ENCODE data around the gene PSEN2.
"Not testable (repeated sequence)": the region's sequence is repeated elsewhere in the genome, so short reads cannot be mapped to it uniquely, and the experiment has no call there.

The PSEN2 gene

DNA sequence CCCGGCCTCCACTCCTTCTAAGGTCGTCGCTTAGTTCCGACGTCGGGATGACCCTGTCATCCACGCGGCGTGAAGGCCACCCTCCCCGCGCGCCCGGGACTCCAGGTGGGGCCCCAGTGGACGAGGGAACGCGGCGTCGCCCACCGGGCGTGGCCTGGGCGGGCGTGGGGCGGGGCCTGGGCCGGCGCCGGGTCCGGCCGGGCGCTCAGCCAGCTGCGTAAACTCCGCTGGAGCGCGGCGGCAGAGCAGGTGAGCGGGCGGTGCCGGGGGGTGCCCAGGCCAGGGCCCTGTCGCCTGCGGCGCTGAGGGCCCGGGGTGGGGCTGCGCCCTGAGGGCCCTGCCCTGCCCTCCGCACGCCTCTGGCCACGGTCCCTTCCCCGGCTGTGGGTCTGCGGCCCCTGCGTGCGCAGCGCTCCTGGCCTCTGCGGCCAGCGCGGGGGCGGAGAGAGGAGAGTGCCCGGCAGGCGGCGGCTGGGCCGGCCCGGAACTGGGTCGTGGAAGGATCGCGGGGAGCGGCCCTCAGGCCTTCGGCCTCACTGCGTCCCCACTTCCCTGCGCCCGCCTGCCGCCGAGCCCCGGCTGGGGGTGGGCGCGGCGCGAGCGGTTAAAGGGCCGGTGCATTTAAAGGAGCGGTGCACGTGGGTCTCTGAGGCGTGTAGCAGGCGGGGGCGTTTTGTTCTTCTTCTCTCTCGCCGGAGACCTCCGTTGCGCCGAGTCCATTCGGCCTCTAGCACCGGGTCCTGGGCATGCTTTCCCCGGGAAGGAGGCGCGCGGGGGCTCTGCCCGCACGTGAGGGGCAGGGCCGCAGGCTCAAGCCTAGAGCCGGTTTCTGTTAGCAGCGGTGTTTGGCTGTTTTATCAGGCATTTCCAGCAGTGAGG lies at the start of gene PSEN2:
PSEN2 (plus strand) TSS at position 216 of the 879 bp plus-strand sequence. CDS start 11,292 bp downstream, outside the sequence.
- peak; percentile 44 for DNase-seq (ENCODE audit: low read depth)

- DNase-seq (ENCODE audit: low read depth) = no peak
These were observed 49.3 kb upstream of the PSEN2 start for GRCh38 chr1:226820941-226821718.

DNA sequence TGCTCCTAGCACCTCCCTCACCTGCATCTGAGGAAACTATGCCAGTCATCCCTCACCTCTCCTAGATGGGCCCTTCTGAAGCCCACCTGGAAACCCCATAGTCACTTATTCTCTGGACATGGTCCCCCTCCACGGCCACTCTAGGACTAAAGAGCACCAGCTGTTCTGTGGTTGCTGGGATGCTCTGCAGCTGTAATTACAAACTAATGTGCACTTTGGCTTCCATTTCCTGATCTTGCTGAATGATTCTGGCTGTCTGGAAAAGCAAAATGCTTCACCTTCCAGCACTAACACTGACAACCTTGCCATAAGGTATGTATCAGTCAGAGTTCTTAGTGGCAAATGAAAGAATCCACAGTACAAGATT lies 48.7 kb upstream of the PSEN2 start:
- no peak for DNase-seq (ENCODE audit: low read depth)

DNA sequence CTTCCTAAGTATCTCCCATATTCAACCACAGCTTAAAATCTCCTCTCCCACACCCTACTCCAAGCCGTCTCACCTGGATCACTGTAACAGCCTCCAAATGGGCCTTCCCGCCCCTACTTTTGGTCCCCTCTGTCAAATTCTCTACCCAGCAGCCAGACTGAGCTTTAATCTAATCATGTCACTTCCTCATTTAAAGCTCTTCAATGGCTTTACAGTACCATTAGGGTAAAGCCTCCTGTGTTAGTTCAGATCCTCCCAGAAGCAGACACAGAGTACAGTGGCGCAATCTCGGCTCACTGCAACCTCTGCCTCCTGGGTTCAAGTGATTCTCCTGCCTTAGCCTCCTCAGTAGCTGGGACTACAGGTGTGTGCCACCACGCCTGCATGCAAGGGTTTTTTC lies 46.8 kb upstream of the PSEN2 start:
- no peak for DNase-seq (ENCODE audit: low read depth)

DNA sequence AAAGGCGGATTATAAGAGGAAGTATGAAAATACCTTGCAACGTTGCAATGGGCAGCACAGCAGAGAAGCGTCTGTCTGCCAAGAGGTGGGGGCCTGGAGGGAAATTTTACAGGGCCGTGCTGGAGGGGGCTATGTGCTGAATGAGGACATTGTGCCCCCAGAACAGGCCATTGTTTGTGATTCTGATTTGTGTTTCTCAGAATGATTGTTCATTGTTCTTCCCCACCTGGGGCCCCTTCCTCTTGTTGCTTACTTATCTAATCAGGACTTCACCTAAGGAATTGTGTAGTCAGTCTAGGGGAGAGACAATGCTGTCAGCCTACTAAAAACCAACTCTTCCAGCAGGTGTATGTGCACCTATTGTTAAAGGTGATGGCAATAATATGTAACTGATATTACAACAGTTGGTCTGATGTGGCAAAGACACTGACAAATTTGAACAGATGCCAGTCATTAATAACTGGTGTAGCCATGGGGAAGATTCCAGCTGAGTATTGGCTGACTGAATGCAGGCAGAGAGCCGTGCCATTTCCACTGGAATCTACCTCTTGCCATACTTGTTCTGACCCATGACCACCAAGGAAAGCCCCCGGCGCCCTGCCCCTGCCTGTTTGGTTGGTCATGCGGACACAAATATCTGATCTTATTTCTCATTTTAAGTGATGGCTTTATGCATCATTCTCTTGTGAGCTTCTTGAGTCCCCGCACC lies 45.2 kb upstream of the PSEN2 start:
- DNase-seq (ENCODE audit: low read depth) = no peak

DNA sequence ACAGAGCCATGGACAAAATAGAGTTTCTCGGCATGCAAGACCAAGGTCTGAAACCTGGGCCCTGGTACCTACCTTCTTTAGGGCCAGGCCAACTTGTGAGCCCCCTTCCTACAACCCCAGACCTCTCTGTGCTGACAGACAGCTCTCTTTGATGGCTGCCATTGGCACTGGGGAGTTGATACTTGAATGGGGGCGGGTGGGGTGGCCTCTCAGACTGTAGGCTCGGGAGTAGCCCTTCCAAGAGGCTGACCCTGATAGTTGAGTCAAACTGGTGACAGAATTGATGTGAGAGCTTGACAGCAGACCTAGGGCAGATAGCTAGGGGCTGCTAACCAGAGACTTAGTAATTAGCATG lies 44.7 kb upstream of the PSEN2 start:
- DNase-seq (ENCODE audit: low read depth) = no peak

- no peak for DNase-seq (ENCODE audit: low read depth)
These were observed 43.7 kb upstream of the PSEN2 start for GRCh38 chr1:226826479-226827261.

DNA sequence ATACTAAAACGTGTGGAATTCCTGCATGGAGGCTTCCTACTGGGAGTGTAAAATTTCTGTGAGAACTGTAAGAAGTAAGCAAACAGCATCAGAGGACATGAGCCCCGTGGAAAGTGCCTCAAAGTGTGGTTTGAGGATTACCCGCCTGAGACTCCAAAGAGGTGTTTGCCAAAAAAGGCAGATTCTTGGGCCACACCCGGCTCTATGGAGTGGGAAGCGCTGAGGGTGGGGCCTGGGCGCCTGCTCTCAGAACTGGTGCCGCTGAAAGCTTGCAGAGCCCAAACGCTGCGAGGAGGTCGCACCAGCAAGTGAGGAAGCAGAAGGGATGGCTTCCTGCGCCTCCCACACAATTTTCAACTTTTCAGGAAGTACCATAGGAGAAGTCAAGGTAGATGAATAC lies 43.0 kb upstream of the PSEN2 start:
- no peak for DNase-seq (ENCODE audit: low read depth)

GRCh38 chr1:226827968-226828513 lies 42.4 kb upstream of the PSEN2 start:
- peak; percentile 97 for DNase-seq (ENCODE audit: low read depth)

DNA sequence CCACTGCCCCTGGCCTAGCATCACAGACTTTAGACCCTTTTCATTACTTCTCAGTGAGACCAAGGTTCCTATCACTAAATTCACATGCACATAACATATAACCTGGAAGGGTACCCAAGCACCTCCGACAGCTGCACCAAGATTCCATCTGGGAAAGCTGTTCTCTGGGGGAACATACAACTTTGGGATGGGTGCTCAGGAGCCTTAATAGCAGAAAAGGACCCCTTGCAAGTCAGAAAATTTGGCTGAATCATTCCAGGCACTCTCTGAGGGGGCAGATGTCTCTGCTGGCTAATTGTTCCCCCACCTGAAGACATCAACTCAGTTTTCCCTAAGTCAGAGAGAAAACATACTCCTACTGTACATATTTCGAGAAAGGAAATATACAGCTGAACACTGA lies 41.3 kb upstream of the PSEN2 start:
- no peak for DNase-seq (ENCODE audit: low read depth)

DNA sequence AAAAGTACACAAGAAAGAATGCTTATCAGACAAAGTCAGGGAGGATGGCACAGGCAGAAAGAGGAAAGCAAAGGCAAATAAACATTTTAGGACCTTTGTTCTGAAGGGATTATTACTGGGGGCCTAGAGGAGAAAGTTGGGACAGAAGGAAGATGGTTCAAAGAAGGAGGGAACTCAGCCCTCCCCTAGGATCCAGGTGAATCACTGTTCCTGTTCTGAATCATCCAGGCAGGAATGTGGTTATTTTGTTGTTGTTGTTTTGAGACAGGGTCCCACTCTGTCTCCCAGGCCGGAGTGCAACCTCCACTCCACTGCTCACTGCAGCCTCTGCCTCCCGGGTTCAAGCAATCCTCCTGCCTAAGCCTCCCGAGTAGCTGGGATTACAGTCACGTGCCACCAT lies 38.5 kb upstream of the PSEN2 start:
- DNase-seq (ENCODE audit: low read depth) = no peak

- DNase-seq (ENCODE audit: low read depth) = no peak
These were observed 37.8 kb upstream of the PSEN2 start for GRCh38 chr1:226832613-226833012.

- DNase-seq (ENCODE audit: low read depth) = not testable (repeated sequence)
These were observed 36.2 kb upstream of the PSEN2 start for GRCh38 chr1:226834179-226834578.

GRCh38 chr1:226835396-226835795 lies 35.0 kb upstream of the PSEN2 start:
- not testable (repeated sequence) for DNase-seq (ENCODE audit: low read depth)

- DNase-seq (ENCODE audit: low read depth) = not testable (repeated sequence)
These were observed 32.5 kb upstream of the PSEN2 start for GRCh38 chr1:226837966-226838365.

GRCh38 chr1:226838456-226838855 lies 32.0 kb upstream of the PSEN2 start:
- no peak for DNase-seq (ENCODE audit: low read depth)

DNA sequence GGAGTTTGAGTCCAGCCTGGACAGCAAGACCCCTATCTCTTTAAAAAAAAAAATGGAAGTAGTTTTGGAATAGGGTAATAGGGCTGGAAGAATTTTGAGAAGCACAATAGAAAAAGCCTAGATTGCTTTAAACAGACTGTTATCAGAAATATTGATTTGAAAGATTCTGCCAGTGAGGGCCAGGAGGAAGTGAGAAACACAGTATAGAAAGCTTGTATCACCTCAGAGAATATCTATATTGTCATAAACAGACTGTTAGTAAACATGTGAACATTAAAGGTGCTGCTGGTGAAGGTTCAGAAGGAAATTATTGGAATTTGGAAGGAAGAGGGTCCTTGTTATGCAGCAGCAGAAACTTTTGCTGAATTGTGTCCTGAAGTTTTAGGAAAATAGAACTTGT lies 24.8 kb upstream of the PSEN2 start:
- no peak for DNase-seq (ENCODE audit: low read depth)

- DNase-seq (ENCODE audit: low read depth) = no peak
These were observed 23.6 kb upstream of the PSEN2 start for GRCh38 chr1:226846786-226847185.

DNA sequence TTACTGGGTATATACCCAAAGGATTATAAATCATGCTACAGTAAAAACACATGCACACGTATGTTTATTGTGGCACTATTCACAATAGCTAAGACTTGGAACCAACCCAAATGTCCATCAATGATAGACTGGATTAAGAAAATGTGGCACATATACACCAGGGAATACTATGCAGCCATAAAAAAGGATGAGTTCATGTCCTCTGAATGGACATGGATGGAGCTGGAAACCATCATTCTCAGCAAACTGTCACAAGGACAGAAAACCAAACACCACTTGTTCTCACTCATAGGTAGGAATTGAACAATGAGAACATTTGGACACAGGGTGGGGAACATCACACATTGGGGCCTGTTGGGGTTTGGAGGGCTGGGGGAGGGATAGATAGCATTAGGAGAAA lies 15.9 kb upstream of the PSEN2 start:
- not testable (repeated sequence) for DNase-seq (ENCODE audit: low read depth)

- no peak for DNase-seq (ENCODE audit: low read depth)
These were observed 7.5 kb upstream of the PSEN2 start for GRCh38 chr1:226862890-226863289.

DNA sequence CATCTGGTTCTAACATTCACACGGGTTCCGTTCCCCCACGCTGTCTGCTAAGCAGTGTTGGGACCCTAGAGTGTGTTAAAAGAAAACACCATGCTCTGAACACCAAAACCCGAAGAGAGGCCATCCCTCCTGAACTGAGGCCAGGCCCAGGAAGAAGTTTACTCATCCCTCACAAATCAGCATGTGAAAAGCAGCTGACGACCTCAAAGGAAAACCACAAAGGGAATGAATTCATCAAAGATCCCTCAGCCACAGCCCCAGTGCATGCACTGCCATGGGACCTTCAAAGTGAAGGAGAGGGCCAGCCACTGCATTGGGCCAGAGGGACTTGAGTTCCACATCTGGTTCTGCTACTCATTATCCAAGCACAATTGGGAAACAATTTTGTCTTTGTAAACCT lies 7.0 kb upstream of the PSEN2 start:
- no peak for DNase-seq (ENCODE audit: low read depth)

DNA sequence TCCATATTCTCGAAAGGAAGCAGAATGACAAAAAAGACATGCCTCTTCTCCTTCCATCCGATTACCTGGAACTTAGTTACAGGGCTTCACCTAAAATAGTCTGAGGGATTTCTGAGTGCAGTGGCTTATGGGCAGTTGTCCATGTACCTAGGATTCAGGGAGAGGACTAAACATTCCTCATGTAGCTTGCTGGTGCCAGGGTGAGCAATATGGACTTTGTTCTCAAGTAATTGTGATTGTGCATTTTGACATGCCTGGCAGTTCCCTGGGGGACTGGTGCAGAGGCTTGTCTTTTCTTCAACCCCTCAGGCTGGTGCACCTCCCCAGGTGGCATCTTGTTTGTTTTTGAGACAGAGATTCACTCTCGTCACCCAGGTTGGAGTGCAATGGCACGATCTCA lies 6.1 kb upstream of the PSEN2 start:
- DNase-seq (ENCODE audit: low read depth) = no peak

Measured in stimulated activated CD8-positive, alpha-beta memory T cell treated with anti-CD3 and anti-CD28 coated beads, Interleukin-15, amount 100 ng/mL, for 24 hours (primary cell).